HG02970 (cell line): Measurements from ENCODE around the gene CD53.
"Not testable (repeated sequence)": the region's sequence is repeated elsewhere in the genome, so short reads cannot be mapped to it uniquely, and the experiment has no call there.

Experiments
- ATAC-seq: cut with Tn5 transposase; IDR thresholded peaks from one replicate; pipeline ENCODE4 v1.9.1; 2021; ENCODE audit warnings: mild to moderate bottlenecking, moderate library complexity, moderate number of reproducible peaks; ENCODE audit not compliant: unreplicated experiment, low FRiP score

CD53 gene

DNA sequence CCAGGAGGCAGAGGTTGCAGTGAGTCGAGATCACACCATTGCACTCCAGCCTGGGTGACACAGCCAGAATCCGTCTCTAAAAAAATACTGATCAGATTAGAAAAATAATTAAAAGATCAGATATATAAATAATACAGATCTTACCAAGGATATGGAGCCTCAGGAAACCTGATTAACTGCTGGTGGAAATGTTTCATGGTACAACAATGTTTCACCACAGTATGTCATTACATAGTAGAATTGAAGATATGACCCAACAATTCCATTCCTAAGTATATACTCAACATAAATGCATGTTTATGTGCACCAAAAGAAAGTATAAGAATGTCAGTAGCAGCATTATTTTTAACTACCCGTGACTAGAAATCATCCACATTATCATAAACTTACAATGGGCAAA, 41.7 kb downstream of the CD53 start:
- no peak for ATAC-seq

DNA sequence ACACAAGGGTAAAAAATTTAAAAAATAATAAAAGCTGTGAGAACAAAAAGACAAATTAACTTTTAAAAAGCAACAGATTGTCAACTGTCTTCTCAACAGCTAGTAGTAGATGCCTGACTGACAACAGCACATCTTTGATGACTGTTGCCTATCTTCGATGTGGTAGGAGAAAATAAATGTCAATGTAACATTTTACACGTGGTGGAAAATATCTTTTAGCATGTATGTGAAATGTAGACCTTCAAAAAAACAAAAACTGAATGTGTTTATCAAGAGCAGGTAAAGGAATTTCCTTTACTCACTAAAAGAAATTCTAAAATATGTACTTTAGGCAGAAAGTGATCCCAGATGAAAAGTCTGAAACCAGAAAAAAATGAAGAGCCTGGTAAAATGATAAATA, 42.9 kb downstream of the CD53 start:
- ATAC-seq, result no peak

DNA sequence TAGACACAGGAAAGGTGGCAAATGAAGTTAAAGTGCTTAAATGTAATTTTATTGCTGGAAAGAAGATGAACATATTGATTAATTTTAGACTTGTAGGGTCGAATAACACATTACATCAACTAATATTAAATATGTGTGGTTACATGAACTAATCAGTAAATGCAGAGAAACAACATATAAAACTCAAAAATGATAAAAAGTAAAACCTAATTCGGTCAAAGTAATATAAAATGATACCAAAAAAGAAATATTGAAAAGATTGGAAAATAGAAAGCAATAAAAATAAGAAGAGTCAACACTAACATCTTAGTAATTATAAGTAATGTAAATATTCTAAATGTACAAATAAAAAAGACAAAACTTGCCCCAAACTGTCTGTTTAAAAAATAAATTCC, 43.3 kb downstream of the CD53 start:
- ATAC-seq, result no peak

DNA sequence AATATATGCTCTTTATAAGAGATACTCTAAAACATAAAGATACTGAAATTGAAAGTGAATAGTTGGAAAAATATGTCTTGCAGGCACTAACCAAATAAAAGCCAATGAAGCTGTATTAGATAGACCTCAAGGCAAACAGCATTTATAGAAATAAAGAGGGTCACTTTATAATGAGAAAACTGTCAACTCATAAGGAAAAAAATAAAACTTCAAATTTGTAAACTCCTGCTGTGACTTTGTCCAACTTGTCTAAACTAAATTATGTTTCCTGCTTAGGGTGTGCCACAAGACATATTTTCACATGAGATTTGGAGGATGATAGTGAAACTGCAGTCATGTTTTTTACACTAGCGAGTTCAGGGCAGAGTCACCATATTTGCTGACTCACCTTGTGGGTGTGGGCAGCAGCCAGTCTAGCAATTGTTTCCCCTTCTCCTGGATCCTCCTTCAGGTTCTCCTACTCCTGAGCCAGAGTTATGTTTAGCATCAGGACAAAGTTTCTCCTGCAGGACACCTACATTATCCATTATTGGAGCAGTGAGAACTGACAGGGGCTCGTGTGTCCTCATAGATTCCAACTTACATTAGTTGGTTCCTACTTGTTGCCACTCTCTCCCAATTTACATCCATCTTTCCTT, 43.8 kb downstream of the CD53 start:
- no peak for ATAC-seq

DNA sequence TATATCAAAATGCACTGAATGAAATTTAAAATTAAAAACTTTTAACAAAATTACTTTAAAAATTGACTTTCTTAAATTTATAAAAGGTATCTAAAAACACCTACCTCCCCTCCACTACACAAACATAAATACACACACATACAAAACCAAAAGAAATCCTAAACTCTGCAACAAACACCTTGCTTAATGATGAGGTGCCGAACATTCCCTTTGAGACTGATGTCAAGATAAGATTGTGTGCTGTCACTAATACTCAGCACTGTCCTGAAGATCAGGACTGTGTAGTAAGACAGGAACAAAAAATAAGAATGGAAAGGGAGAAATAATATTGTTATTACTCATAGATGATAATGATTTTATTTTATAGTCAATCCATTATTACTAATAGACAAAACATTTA, 45.1 kb downstream of the CD53 start:
- no peak for ATAC-seq

DNA sequence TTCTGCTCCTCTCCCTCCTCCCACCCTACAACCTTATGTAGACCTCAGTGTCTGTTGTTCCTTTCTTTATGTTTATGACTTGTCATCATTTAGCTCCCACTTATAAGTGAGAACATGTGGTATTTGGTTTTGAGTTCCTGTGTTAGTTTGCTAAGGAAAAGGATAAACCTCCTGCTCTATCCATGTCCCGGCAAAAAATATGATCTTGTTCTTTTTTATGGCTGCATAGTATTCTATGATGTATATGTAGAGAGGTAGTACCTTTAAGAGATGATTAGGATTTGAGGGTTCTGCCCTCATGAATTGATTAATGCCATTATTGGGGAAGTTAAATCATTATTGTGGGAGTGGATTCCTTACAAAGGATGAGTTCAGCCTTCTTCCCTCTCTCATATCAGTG, 49.0 kb downstream of the CD53 start:
- ATAC-seq, result no peak

DNA sequence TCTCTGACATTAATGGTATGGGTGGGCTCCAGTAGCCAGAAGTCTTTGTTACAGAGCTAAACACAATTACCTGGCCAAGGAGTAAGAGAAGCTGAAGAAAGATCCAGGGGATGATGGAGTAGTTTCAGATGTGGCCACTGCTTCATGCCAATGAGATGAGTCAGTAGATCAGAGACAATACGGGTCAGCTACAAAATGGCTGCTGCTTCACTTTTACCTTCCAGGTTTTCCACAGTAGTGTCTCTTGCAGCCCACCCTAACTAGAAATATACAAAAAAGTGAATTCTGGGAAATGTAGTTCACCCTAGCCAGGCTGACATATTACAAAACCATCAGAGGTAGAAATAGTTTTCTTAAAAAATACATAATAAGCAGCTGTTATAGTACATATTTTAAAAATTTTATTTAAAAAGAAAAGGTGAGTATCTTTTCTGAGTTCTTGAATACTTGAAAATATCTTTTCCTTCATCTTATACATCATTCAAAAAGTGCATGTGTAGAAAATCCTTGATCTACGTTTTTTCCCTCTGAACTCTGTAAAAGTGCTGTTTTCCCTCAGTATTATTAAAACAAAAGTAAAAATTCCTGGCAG, 54.6 kb downstream of the CD53 start:
- no peak for ATAC-seq

DNA sequence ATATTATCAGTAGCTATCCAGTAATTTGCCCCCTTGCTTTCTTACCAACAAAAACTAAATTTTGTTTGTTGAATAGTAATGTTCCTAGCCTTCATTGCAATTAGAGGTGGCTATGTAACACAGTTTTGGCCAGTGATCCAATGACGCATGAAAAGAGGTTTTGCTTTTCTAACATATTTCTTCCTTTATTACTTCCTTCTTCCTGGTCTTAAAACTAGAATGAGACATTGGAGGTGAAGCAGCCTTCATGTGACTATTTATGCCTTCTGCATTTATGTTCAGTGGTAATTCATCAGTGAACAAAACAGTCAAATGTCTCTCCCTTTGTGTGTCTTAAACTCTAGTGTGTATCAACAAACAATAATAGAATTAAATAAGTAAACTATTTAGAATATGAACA, 55.2 kb downstream of the CD53 start:
- ATAC-seq, result no peak

DNA sequence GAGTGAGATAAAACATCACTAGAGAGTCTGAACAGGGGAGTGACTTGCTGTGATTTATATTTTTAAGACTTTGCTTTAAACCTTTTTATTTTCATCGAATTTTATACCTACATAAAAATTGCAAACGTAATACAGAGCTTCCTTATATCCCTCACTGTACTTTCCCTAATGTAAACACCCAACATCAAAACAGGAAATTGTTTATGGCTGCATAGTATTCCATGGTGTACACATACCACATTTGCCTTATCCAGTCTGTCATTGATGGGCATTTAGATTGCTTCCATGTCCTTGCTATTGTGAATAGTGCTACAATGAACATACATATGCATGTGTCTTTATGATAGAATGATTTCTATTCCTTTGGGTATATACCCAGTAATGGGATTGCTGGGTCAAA, 56.0 kb downstream of the CD53 start:
- no peak for ATAC-seq

DNA sequence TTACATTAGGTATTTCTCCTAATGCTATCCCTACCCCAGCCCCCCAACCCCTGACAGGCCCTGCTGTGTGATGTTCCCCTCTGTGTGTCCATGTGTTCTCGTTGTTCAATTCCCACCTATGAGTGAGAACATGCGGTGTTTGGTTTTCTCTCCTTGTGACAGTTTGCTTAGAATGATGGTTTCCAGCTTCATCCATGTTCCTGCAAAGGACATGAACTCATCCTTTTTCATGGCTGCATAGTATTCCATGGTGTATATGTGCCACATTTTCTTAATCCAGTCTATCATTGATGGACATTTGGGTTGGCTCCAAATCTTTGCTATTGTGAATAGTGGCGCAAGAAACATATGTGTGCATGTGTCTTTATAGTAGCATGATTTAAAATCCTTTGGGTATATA, 58.1 kb downstream of the CD53 start:
- not testable (repeated sequence) for ATAC-seq

DNA sequence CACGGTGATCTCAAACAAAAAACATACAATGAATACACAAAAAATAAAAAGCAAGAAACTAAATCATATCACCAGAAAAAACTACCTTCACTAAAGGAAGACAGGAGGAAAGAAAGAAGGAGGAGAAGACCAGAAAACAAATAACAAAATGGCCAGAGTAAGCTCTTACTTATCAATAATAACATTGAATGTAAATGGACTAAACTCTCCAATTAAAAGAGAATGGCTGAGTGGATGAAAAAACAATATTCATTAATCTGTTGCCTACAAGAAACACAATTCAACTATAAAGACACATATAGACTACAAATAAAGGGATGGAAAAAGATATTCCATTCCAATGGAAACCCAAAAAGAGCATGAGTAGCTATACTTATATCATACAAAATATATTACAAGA, 63.6 kb downstream of the CD53 start:
- ATAC-seq, result no peak

DNA sequence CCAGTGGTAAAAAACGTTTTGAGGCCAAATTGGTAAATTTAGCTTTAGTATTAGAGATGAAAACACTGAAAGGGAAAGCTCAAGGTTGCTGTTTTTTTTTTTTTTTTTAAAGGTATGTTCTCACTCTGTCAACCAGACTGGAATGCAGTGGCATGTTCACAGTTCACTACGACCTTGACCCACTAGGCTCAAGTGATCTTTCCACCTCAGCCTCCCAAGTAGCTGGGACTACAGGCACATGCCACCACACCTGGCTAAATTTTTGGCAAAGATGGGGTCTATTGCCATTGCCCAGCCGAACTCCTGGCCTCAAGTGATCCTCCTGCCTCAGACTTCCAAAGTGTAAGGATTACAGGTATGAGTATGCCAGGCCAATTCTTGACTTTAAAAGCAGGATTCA, 71.9 kb downstream of the CD53 start:
- ATAC-seq, result no peak

DNA sequence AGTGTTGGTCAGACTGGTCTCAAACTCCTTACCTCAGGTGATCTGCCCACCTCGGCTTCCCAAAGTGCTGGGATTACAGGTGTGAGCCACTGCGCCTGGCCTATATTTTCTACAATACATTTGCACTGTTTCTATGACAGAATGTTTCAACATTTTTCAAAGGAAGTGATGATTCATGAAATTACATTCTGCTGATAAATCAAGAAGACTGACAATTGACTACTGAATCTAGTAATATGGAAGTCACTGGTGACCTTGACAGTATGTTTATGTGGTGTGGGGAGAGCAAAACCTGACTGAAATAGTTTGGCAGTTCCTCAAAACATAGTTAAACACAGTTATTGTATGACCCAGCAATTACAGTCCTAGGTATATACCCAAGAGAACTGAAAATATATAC, 72.7 kb downstream of the CD53 start:
- no peak for ATAC-seq

DNA sequence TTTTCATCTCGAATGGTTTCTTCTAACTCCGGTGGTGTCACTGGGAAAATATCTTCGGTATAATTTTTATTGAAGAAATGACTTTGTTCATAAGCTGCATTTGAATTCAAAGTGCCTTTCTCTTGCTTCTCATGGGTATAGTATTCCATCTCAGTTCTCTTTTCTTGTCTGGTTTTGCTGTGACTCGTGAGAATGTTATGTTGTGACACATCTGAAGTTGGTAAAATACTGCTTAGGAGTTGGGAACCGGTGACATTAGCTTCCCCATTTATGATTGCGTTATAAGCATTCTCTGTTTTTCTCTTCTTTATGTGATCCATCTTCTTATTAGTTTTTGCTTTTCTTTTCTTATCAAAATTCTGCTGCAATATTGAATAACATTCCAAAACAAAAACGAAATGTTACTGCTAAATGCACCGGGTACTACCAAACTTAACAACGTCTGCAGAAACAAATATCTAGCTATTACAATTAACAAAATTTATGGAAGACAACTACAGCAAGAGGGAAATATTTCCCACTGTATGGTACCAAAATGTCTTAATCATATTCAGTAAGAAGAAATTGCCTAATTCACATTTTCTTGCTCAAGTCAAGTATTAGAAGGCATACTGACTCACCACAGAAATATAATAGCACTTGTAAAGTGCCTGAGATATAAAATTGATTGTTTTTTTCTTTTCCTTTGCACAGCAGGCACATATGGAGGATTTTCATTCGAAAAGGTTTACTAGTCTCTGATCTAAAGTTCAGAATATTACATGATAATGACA, 75.3 kb downstream of the CD53 start:
- no peak for ATAC-seq
